ENCODE results near the gene RAG1.
A peak's percentile ranks its signal among the peaks of the same experiment; 100 is the strongest.

The RAG1 gene

GRCh38 chr11:36591433-36591832 is 23.6 kb downstream of the RAG1 start:
- no peak overlapping the region for H3K4me3 ChIP-seq (ENCODE audit: low read length)
- H3K79me2 ChIP-seq (ENCODE audit: low read length) = no peaks in the 10 kb centered on the region
- H3F3A ChIP-seq (ENCODE audit: insufficient read depth, low read length) = no peaks in the 10 kb centered on the region
- H2AFZ ChIP-seq (ENCODE audit: low read length) = no peak overlapping the region
- H3K9ac ChIP-seq (ENCODE audit: low read length) = no peak overlapping the region
- H4K20me1 ChIP-seq (ENCODE audit: insufficient read depth, low read length) = no peaks in the 10 kb centered on the region
- no peaks in the 10 kb centered on the region for H3K9me3 ChIP-seq (replicated peaks; ENCODE audit: insufficient read depth, low read length)
- no peak overlapping the region for H3K4me2 ChIP-seq (ENCODE audit: low read depth, low read length)
- no peaks in the 10 kb centered on the region for H3K27me3 ChIP-seq (replicated peaks; ENCODE audit: insufficient read depth, low read length)
- H3K4me1 ChIP-seq (ENCODE audit: low read length) = no peaks in the 10 kb centered on the region
- no peak overlapping the region for H3K27ac ChIP-seq (ENCODE audit: low read length)
- no peak for TF ChIP-seq EZH2phosphoT487 (IDR thresholded peaks at IDR 0.05; ENCODE audit: low read length)
- TF ChIP-seq CTCF (IDR thresholded peaks at IDR 0.05; ENCODE audit: low read length) = no peak
- TF ChIP-seq EZH2 (optimal IDR thresholded peaks at IDR 0.05; ENCODE audit: low read depth, low read length) = no peak
- DNase-seq = no peak
- H3K9me2 ChIP-seq (replicated peaks; ENCODE audit: insufficient read depth, low read length) = no peaks in the 10 kb centered on the region
- no peaks in the 10 kb centered on the region for H3K36me3 ChIP-seq (replicated peaks; ENCODE audit: insufficient read depth, low read length)

- no peaks in the 10 kb centered on the region for H3K27me3 ChIP-seq (replicated peaks; ENCODE audit: insufficient read depth, low read length)
- no peaks in the 10 kb centered on the region for H3K4me1 ChIP-seq (ENCODE audit: low read length)
- peak within 1 kb of the TSS; percentile 48 for H3K4me3 ChIP-seq (ENCODE audit: low read length)
- no peak within 1 kb of the TSS; the same call in 1 of the 2 replicates for H3K9ac ChIP-seq (ENCODE audit: low read length)
- no peaks in the 10 kb centered on the region for H3K9me3 ChIP-seq (replicated peaks; ENCODE audit: insufficient read depth, low read length)
- no peaks in the 10 kb centered on the region for H3K79me2 ChIP-seq (ENCODE audit: low read length)
- DNase-seq = peak; percentile 21
- no peaks in the 10 kb centered on the region for H3F3A ChIP-seq (ENCODE audit: insufficient read depth, low read length)
- no peaks in the 10 kb centered on the region for H3K9me2 ChIP-seq (replicated peaks; ENCODE audit: insufficient read depth, low read length)
- H2AFZ ChIP-seq (ENCODE audit: low read length) = peak within 1 kb of the TSS; percentile 43; the same call in 1 of the 2 replicates
- TF ChIP-seq CTCF (IDR thresholded peaks at IDR 0.05; ENCODE audit: low read length) (no peak), EZH2 (optimal IDR thresholded peaks at IDR 0.05; ENCODE audit: low read depth, low read length) (no peak), EZH2phosphoT487 (IDR thresholded peaks at IDR 0.05; ENCODE audit: low read length) (no peak)
- H4K20me1 ChIP-seq (ENCODE audit: insufficient read depth, low read length) = no peaks in the 10 kb centered on the region
- H3K4me2 ChIP-seq (ENCODE audit: low read depth, low read length) = peak within 1 kb of the TSS; percentile 40
- no peak within 1 kb of the TSS for H3K27ac ChIP-seq (ENCODE audit: low read length)
- no peaks in the 10 kb centered on the region for H3K36me3 ChIP-seq (replicated peaks; ENCODE audit: insufficient read depth, low read length)
Measured at GRCh38 chr11:36594316-36594989, 26.6 kb downstream of the RAG1 start, which contains the start of gene IFTAP. IFTAP (plus strand) TSS chr11:36594502; CDS start chr11:36610104, 15,602 bp downstream.

GRCh38 chr11:36596880-36597279 is 29.1 kb downstream of the RAG1 start:
- Histone ChIP-seq H3K9ac (ENCODE audit: low read length) (no peak overlapping the region), H3K9me3 (replicated peaks; ENCODE audit: insufficient read depth, low read length) (no peaks in the 10 kb centered on the region), H3F3A (ENCODE audit: insufficient read depth, low read length) (no peaks in the 10 kb centered on the region), H3K4me1 (ENCODE audit: low read length) (no peaks in the 10 kb centered on the region), H3K36me3 (replicated peaks; ENCODE audit: insufficient read depth, low read length) (no peaks in the 10 kb centered on the region), H3K79me2 (ENCODE audit: low read length) (no peaks in the 10 kb centered on the region), H3K9me2 (replicated peaks; ENCODE audit: insufficient read depth, low read length) (no peaks in the 10 kb centered on the region), H4K20me1 (ENCODE audit: insufficient read depth, low read length) (no peaks in the 10 kb centered on the region), H3K4me2 (ENCODE audit: low read depth, low read length) (no peak overlapping the region), H3K27ac (ENCODE audit: low read length) (no peak overlapping the region), H3K27me3 (replicated peaks; ENCODE audit: insufficient read depth, low read length) (no peaks in the 10 kb centered on the region), H2AFZ (ENCODE audit: low read length) (no peak overlapping the region), H3K4me3 (ENCODE audit: low read length) (no peak overlapping the region)
- no peak for DNase-seq
- TF ChIP-seq CTCF (IDR thresholded peaks at IDR 0.05; ENCODE audit: low read length) (no peak), EZH2phosphoT487 (IDR thresholded peaks at IDR 0.05; ENCODE audit: low read length) (no peak), EZH2 (optimal IDR thresholded peaks at IDR 0.05; ENCODE audit: low read depth, low read length) (no peak)
